ENCODE data around the gene SLC2A14. TPM values are rescaled to one million over a fixed set of nuclear protein-coding genes. Genes with fewer than 3 reads are reported as not detected.

SLC2A14 gene
- total RNA-seq, 2 experiments from 2014 or later: 0.45 to 0.52 TPM

DNA sequence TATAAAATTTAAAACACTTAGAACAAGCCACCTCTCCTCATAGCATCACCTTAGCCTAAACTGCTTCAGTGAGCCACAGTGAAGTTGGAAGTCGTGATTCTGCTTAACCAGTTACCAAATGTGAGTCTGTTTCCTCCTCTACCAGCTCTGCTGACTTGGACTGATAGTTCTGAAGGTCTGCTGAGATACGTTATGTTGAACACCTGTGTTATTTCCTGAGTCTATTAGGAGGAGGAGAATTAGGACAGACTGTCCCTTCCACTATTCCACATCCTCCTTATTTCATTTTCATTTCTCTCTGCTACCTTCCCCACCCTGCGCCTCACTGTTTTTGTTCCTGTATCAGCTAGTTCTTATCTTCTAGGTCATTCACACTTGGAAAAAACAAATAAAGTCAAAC lies 2.4 kb downstream of the SLC2A14 start:
- POLR2A ChIA-PET: no interaction called here
- CTCF ChIA-PET: no interaction called here
- Mint-ChIP-seq H3K27me3 (peaks cover 45% of the 10 kb centered on the region), H3K27ac (no peak overlapping the region), H3K4me1 (ENCODE audit: low read depth) (no peaks in the 10 kb centered on the region), H3K36me3 (ENCODE audit: low read depth) (no peaks in the 10 kb centered on the region), H3K4me3 (no peak overlapping the region), H3K9me3 (no peaks in the 10 kb centered on the region)
- Histone ChIP-seq H3K27me3 (ENCODE audit: control insufficient read depth in 1 of 2, insufficient read depth in 2 of 2, low read length in 2 of 2) (peaks cover 23 to 24% of the 10 kb centered on the region in 2 experiments), H3K4me1 (ENCODE audit: insufficient read depth, low read length) (peaks cover 7% of the 10 kb centered on the region), H3K4me3 (ENCODE audit: low read length) (no peak overlapping the region), H3K27ac (ENCODE audit: low read depth in 1 of 2, low read length in 2 of 2) (no peak overlapping the region), H3K36me3 (ENCODE audit: insufficient read depth, low read length) (no peaks in the 10 kb centered on the region), H3K9me3 (ENCODE audit: control insufficient read depth in 1 of 2, insufficient read depth in 1 of 2, low read length in 2 of 2) (peaks cover 0 to 5% of the 10 kb centered on the region in 2 experiments)
- ATAC-seq (ENCODE audit: poor library complexity): no peak
- intact Hi-C loops (cut with DNase I, micrococcal nuclease): no loop called here
- no peak for DNase-seq
- TF ChIP-seq, protein P1, sequence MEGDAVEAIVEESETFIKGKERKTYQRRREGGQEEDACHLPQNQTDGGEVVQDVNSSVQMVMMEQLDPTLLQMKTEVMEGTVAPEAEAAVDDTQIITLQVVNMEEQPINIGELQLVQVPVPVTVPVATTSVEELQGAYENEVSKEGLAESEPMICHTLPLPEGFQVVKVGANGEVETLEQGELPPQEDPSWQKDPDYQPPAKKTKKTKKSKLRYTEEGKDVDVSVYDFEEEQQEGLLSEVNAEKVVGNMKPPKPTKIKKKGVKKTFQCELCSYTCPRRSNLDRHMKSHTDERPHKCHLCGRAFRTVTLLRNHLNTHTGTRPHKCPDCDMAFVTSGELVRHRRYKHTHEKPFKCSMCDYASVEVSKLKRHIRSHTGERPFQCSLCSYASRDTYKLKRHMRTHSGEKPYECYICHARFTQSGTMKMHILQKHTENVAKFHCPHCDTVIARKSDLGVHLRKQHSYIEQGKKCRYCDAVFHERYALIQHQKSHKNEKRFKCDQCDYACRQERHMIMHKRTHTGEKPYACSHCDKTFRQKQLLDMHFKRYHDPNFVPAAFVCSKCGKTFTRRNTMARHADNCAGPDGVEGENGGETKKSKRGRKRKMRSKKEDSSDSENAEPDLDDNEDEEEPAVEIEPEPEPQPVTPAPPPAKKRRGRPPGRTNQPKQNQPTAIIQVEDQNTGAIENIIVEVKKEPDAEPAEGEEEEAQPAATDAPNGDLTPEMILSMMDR (IDR thresholded peaks at IDR 0.05): no peak

- CTCF ChIA-PET: no interaction called here
Observed at GRCh38 chr12:7869137-7869536, 3.6 kb downstream of the SLC2A14 start.

DNA sequence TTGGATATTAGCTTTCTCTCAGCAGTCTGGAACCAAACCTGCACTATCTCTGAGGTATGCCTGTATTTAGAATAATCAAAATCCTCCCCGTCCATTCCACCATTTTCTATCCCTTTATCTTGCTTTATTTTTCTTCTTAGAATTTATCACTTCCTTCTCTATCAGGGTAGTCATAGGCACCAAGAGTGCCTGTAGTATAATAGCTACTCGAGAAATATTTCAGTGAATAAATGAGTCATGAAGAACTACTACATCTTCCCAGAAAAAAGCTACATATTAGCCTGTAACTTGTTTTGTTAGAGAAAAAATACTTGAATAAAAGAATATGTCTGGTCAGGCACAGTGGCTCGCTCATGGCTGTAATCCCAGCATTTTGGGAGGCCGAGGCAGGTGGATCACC lies 4.3 kb downstream of the SLC2A14 start:
- Histone ChIP-seq H3K9me3 (ENCODE audit: control insufficient read depth in 1 of 2, insufficient read depth in 1 of 2, low read length in 2 of 2) (peaks cover 0 to 5% of the 10 kb centered on the region in 2 experiments), H3K4me3 (ENCODE audit: low read length) (no peak overlapping the region), H3K4me1 (ENCODE audit: insufficient read depth, low read length) (peaks cover 7% of the 10 kb centered on the region), H3K27ac (ENCODE audit: low read depth in 1 of 2, low read length in 2 of 2) (no peak overlapping the region), H3K36me3 (ENCODE audit: insufficient read depth, low read length) (no peaks in the 10 kb centered on the region), H3K27me3 (ENCODE audit: control insufficient read depth in 1 of 2, insufficient read depth in 2 of 2, low read length in 2 of 2) (peaks cover 19% of the 10 kb centered on the region in 2 experiments)
- Mint-ChIP-seq H3K4me3 (no peak overlapping the region), H3K9me3 (no peaks in the 10 kb centered on the region), H3K36me3 (ENCODE audit: low read depth) (no peaks in the 10 kb centered on the region), H3K27ac (no peak overlapping the region), H3K27me3 (peaks cover 36% of the 10 kb centered on the region), H3K4me1 (ENCODE audit: low read depth) (no peaks in the 10 kb centered on the region)
- POLR2A ChIA-PET: no interaction called here
- TF ChIP-seq, protein P1 (IDR thresholded peaks at IDR 0.05): no peak
- intact Hi-C loops (cut with DNase I, micrococcal nuclease): loop anchor here in 1 of 2 experiments (2.0 kb wide), 1 partner anchor 62 kb away; no protein-coding TSS in a partner anchor
- DNase-seq: no peak
- no peak for ATAC-seq (ENCODE audit: poor library complexity)
- CTCF ChIA-PET: no interaction called here

More at GRCh38 chr12:7869137-7869536, 3.6 kb downstream of the SLC2A14 start:
- Mint-ChIP-seq H3K4me1 (ENCODE audit: low read depth) (no peaks in the 10 kb centered on the region), H3K36me3 (ENCODE audit: low read depth) (no peaks in the 10 kb centered on the region), H3K9me3 (no peaks in the 10 kb centered on the region), H3K4me3 (no peak overlapping the region), H3K27me3 (peaks cover 43% of the 10 kb centered on the region), H3K27ac (no peak overlapping the region)
- Histone ChIP-seq H3K9me3 (ENCODE audit: control insufficient read depth in 1 of 2, insufficient read depth in 1 of 2, low read length in 2 of 2) (peaks cover 0 to 5% of the 10 kb centered on the region in 2 experiments), H3K27me3 (ENCODE audit: control insufficient read depth in 1 of 2, insufficient read depth in 2 of 2, low read length in 2 of 2) (peaks cover 23 to 24% of the 10 kb centered on the region in 2 experiments), H3K4me3 (ENCODE audit: low read length) (no peak overlapping the region), H3K27ac (ENCODE audit: low read depth in 1 of 2, low read length in 2 of 2) (no peak overlapping the region), H3K36me3 (ENCODE audit: insufficient read depth, low read length) (no peaks in the 10 kb centered on the region), H3K4me1 (ENCODE audit: insufficient read depth, low read length) (peaks cover 7% of the 10 kb centered on the region)
- intact Hi-C loops (cut with DNase I, micrococcal nuclease): loop anchor here in 1 of 2 experiments (2.0 kb wide), 1 partner anchor 62 kb away; no protein-coding TSS in a partner anchor
- ATAC-seq (ENCODE audit: poor library complexity): no peak
- no peak for DNase-seq
- TF ChIP-seq, protein P1 (IDR thresholded peaks at IDR 0.05): no peak
- POLR2A ChIA-PET: no interaction called here
